H1 (cell line): ENCODE data around the gene TSPEAR. TPM values are rescaled to one million over a fixed set of nuclear protein-coding genes. Genes with fewer than 3 reads are reported as not detected.

Experiments
- ATF3 ChIP-seq: IDR thresholded peaks from 2 replicates; pipeline ENCODE4 v1.6.1; 2011; ENCODE audit warnings: low read depth, mild to moderate bottlenecking, low read length; ENCODE audit not compliant: insufficient read depth
- BRCA1 ChIP-seq: IDR thresholded peaks from 2 replicates; pipeline ENCODE4 v1.6.1; 2012; ENCODE audit warnings: low read depth, low read length, improper control_type of control experiment
- CBX8 ChIP-seq: fragments of 300-800, 300-1000 bp; sonication (generic); IDR thresholded peaks from 2 replicates; pipeline ENCODE4 v1.7.1; 2016; ENCODE audit warnings: low read depth, low read length, borderline replicate concordance
- GTF2F1 ChIP-seq: IDR thresholded peaks from 2 replicates; pipeline ENCODE4 v1.6.1; 2012; ENCODE audit warnings: low read depth, low read length, improper control_type of control experiment, borderline replicate concordance
- polyA plus RNA-seq, 7 experiments: library from polyadenylated mRNA; depleted of rRNA in 3 of 7; stranded (reverse) in 5 of 7; unstranded in 2 of 7; fragments of >200 nt in 5 of 7; fragments of 200-250 nt in 2 of 7; gene quantifications; 1 replicate in 5 of 7; 2 replicates in 1 of 7; 4 replicates in 1 of 7; pipeline versions ENCODE4 v1.2.1 to v1.2.3, GENCODE V29; 2011 to 2013; ENCODE audit warnings: missing spikeins in 2 of 7, mixed read lengths in 2 of 7
- total RNA-seq: library from RNA; stranded (reverse); fragmentation: NEBNext Ultra II Directional; extraction: Animal tissue kit (Norgen Biotek cat#: 25700); gene quantifications from 2 replicates; pipeline ENCODE4 v1.2.1, GENCODE V29; 2021
- TF ChIP-seq, protein P1 (sequence below): fragments of 300-600 bp; sonication (generic); IDR thresholded peaks from 2 replicates; pipeline ENCODE4 v1.7.1; 2012; ENCODE audit warnings: low read length, moderate library complexity, mild to moderate bottlenecking, inconsistent platforms; ENCODE audit not compliant: insufficient replicate concordance

The TSPEAR gene
- total and polyA plus RNA-seq, 2 of the 8 experiments (the other 6 are each of a cell fraction or from before 2014, with no cell fraction given), result 0.58 to 0.89 TPM

DNA sequence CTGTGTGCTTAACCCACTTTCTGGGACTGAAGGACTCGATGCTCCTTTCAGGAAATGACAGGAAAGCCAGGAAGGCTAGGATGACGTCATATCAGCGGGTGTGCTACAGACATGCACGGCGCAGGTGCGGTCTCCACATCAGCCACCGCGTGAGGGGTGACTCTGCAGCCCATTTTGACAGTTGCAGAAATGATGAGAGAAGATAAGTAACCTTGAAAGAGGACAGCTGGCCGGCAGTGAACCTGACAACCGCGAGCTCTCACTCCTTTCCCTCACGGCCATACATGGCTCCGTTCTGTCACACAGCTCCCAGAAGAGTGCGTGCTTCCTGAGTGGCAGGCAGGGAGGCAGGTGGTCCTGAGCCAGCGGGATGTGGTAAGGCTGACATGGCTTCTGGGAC lies 129.3 kb downstream of the TSPEAR start (continued):
- TF ChIP-seq, protein P1, sequence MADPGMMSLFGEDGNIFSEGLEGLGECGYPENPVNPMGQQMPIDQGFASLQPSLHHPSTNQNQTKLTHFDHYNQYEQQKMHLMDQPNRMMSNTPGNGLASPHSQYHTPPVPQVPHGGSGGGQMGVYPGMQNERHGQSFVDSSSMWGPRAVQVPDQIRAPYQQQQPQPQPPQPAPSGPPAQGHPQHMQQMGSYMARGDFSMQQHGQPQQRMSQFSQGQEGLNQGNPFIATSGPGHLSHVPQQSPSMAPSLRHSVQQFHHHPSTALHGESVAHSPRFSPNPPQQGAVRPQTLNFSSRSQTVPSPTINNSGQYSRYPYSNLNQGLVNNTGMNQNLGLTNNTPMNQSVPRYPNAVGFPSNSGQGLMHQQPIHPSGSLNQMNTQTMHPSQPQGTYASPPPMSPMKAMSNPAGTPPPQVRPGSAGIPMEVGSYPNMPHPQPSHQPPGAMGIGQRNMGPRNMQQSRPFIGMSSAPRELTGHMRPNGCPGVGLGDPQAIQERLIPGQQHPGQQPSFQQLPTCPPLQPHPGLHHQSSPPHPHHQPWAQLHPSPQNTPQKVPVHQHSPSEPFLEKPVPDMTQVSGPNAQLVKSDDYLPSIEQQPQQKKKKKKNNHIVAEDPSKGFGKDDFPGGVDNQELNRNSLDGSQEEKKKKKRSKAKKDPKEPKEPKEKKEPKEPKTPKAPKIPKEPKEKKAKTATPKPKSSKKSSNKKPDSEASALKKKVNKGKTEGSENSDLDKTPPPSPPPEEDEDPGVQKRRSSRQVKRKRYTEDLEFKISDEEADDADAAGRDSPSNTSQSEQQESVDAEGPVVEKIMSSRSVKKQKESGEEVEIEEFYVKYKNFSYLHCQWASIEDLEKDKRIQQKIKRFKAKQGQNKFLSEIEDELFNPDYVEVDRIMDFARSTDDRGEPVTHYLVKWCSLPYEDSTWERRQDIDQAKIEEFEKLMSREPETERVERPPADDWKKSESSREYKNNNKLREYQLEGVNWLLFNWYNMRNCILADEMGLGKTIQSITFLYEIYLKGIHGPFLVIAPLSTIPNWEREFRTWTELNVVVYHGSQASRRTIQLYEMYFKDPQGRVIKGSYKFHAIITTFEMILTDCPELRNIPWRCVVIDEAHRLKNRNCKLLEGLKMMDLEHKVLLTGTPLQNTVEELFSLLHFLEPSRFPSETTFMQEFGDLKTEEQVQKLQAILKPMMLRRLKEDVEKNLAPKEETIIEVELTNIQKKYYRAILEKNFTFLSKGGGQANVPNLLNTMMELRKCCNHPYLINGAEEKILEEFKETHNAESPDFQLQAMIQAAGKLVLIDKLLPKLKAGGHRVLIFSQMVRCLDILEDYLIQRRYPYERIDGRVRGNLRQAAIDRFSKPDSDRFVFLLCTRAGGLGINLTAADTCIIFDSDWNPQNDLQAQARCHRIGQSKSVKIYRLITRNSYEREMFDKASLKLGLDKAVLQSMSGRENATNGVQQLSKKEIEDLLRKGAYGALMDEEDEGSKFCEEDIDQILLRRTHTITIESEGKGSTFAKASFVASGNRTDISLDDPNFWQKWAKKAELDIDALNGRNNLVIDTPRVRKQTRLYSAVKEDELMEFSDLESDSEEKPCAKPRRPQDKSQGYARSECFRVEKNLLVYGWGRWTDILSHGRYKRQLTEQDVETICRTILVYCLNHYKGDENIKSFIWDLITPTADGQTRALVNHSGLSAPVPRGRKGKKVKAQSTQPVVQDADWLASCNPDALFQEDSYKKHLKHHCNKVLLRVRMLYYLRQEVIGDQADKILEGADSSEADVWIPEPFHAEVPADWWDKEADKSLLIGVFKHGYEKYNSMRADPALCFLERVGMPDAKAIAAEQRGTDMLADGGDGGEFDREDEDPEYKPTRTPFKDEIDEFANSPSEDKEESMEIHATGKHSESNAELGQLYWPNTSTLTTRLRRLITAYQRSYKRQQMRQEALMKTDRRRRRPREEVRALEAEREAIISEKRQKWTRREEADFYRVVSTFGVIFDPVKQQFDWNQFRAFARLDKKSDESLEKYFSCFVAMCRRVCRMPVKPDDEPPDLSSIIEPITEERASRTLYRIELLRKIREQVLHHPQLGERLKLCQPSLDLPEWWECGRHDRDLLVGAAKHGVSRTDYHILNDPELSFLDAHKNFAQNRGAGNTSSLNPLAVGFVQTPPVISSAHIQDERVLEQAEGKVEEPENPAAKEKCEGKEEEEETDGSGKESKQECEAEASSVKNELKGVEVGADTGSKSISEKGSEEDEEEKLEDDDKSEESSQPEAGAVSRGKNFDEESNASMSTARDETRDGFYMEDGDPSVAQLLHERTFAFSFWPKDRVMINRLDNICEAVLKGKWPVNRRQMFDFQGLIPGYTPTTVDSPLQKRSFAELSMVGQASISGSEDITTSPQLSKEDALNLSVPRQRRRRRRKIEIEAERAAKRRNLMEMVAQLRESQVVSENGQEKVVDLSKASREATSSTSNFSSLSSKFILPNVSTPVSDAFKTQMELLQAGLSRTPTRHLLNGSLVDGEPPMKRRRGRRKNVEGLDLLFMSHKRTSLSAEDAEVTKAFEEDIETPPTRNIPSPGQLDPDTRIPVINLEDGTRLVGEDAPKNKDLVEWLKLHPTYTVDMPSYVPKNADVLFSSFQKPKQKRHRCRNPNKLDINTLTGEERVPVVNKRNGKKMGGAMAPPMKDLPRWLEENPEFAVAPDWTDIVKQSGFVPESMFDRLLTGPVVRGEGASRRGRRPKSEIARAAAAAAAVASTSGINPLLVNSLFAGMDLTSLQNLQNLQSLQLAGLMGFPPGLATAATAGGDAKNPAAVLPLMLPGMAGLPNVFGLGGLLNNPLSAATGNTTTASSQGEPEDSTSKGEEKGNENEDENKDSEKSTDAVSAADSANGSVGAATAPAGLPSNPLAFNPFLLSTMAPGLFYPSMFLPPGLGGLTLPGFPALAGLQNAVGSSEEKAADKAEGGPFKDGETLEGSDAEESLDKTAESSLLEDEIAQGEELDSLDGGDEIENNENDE, result no peak
- TF ChIP-seq ATF3, result no peak
- no peak for TF ChIP-seq CBX8
- no peak for TF ChIP-seq BRCA1
- TF ChIP-seq GTF2F1, result no peak
